Activated gamma-delta T cell (primary cell): ENCODE data around the gene TSBP1.

Experiments
- DNase-seq: peaks from one replicate; lab custom pipeline; 2025; lab: John Stamatoyannopoulos, UW
- total RNA-seq, 2 donors: gene quantifications; one replicate each; lab custom pipeline; 2026; lab: John Stamatoyannopoulos, UW

The TSBP1 gene
- 0 to 0.04 reads per million in 2 donors for total RNA-seq

DNA sequence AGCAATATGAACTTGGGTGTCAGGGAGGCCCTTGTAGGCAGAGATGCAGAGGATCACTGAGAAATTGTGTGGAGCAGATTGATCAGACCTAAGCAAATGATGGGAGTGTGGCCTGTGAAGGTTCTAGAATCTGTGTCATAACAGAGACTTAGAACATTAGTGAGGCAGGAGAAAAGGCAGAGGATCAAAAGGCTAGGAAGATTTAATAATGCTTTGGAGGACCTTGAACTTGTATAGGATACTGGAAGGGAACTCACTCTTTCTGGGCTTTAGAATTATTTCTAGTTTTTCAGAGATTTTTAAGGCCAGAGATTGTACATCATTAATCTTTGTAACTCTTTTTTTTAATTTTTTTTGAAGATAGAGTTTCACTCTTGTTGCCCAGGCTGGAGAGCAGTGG, at the start of gene TSBP1:
Gene TSBP1, minus strand, starts transcription at position 101 of the 400 bp plus-strand sequence. CDS start 197 bp downstream, outside the sequence.
- DNase-seq = no peak

DNA sequence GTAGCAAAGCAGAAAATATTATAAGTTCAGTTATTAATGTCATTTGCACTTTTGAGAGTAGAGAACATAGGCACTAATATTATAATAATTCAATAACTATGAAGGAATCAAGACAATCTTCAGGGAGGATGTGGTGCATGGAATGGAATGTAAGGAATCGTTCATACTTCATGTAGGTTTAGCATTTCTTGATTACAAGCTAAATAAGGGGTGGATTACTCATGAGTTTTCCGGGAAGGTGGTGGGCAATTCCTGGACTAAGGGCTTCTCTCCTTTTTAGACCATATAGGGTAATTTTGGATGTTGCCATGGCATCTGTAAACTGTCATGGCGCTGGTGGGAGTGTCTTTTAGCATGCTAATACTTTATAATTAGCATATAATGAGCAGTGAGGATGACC, 44.3 kb upstream of the TSBP1 start:
- DNase-seq = no peak

DNA sequence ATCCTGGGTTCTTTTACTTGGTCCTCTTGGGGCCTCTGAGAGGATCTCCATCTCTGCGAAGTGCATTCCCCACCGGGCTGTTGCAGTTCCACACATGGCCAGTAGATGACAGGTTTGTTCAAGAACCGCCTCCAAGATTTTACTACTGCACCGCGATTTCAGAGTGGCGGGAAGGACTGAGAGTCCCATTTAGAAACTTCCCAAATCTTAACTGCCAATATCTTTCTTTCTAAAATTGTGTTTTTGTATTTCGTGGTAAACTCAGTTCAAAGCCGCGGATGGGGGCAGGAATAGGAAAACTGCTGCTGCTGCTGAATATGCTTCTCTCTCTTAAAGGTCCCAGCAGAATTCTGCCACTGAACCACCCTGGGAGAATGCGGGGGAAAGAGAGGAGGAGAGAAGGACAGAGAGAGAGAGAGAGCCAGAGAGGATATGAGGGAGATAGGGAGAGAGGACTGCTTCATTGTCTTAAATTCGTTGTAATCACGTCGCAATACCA, 43.9 kb upstream of the TSBP1 start:
- no peak for DNase-seq

DNA sequence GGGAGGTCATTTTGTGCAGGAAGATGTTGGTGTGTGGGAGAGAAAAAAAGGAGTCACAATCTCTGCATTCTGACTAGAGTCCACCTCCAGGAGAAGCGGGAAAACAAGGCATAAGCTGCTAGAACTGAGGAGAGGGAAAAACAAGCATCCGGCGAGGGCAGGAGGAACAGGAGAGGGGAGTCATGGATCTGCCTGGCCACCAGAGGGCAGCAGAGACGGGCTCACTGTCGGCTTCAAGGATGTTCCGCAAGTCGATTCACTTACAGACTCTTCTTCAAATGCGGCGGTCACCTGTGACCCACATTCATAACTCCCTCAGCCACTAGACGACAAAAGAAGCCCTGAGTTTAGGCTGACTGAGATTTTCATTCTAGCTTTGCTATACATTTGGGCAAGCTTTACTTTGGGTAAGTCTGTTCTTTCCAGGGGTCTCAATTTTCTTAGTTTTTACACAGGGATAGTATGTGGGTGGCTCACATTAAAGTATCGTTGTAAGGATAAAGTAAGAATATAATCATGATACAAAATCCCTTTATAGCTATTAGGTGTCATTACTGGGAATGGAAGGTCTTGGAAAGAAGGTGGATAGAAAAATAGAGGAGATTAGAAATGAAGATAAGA, 41.8 kb upstream of the TSBP1 start:
- DNase-seq = peak; percentile 34

- no peak for DNase-seq
Measured at GRCh38 chr6:32411566-32412327, 40.0 kb upstream of the TSBP1 start.

DNA sequence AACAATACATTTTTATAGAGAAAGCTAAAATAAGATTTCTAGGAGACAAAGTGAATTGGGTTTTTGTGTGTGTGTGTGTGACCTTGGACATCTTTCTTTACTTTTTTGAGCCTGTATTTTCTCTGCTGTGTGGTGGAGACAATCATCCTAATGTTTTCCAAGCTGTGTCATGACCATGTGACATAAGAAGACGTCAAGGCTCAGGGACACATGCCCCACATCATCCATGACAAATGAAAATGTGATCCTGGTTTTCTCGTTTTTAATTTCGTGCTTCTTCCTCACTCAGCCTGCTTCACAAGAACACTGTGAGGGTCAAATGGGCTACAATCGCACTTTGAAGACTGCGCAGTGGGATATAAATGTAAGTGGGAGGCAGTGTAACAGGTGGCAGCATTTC, 39.2 kb upstream of the TSBP1 start:
- DNase-seq = no peak

- DNase-seq = no peak
Measured at GRCh38 chr6:32406857-32407256, 35.2 kb upstream of the TSBP1 start, which contains the start of gene BTNL2. Gene BTNL2, minus strand, starts transcription at chr6:32407181. Its CDS starts 58 bp downstream, at chr6:32407123.

DNA sequence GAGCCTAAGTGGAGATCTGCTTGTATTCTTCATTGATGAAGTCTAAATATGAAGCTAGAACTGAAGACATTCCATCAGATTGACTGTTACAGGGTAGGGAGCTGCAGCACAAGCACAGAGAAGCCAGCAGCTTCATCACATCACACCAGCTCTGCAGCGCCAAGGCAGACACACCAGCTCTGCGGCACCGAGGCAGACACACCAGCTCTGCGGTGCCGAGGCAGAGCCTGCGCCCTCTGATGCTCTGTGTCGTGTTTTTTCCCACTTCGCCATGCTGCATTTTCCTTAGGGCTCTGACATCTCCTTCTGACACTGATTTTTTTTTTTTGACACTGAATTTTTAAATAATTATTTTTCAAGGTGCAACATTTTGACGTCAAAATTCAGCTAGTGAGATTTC, 34.5 kb upstream of the TSBP1 start:
- no peak for DNase-seq

GRCh38 chr6:32405656-32406055, 34.0 kb upstream of the TSBP1 start:
- DNase-seq = no peak

DNA sequence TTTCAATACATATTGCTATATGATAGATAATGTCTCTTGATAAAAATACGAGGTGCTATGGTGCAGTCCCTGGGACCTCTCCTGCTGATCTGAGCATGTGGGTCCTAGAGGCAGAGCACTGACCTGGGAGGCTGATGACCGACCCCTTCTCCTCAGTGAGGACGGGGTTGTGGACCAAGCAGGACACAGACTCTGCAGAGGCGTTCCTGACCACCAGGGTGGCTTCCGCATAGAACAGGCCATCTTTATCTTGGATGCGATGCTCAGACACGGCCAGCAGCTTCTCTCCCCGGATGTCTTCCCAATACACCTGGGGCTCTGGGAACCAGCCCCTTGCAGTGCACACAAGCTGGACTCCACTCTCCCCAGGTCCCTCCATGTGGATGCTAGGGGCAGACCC, 31.1 kb upstream of the TSBP1 start:
- no peak for DNase-seq

DNA sequence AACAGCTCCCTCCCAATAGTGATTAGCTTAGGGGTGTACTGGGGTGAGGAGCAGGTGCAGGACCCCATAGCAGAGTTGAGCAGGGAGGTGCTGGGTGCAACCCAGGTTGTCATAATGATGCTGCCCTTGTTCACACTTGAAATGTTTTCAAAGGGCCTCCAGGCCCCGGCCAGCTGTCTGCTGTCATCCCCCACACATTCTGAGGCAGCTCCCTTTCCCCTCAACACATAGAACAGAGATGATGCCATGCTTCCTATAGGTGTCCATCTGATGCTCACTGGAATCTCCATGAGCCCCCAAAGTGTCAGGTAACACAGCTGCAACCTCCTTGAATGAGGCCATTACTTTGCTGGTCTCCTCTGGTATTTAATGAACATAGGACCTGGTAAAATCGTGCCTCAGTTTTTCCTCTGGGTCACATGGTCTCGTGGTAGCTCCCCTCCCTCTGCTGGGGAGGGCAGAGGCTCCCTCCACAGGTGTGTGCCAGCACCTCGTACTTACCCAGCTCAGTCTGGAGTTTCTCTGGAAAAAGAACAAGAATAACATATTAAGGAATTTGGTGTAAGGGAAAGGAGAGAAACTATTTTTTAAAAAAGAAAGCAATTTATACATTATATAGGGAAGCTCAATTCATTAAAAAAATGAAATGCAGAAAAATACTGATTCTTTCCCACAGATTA, 29.7 kb upstream of the TSBP1 start:
- DNase-seq = no peak

- DNase-seq = no peak
Measured at GRCh38 chr6:32397252-32397920, 25.7 kb upstream of the TSBP1 start.

GRCh38 chr6:32396028-32396427, 24.3 kb upstream of the TSBP1 start:
- DNase-seq = no peak

DNA sequence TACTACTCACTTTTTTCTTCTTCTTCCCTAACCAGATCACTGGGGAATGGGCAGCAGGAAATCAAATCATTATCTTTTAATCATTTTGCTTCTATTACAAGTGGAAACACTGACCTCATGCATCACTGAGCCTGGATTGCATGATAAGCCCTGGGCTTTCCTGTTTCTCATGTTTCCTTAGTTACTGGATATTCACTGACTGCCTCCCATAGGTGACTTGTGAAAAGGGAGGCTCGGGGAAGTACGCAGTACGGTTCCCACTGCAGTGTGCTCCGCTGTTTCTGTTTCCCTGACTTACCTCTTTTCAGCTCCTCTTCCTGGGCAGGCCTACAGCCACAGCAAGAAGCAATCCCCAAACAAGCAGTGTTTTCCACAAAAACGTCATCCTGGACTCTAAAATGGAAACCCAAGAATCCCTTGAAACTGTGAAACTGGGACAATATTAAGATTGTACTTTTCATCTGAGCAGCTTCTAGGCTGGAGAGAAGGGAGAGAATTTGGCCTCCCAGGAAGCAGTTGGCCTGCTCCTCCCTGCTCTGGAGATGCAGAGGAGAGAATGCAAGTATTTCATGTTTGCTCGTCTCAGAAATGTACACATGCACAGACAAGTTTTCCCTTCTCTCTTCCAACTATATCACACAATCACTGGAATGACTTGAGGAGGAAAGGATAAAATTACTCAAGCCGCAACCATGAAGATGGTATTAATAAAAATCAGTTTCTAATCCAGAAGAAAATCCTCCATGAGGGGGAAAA, 22.1 kb upstream of the TSBP1 start:
- no peak for DNase-seq

DNA sequence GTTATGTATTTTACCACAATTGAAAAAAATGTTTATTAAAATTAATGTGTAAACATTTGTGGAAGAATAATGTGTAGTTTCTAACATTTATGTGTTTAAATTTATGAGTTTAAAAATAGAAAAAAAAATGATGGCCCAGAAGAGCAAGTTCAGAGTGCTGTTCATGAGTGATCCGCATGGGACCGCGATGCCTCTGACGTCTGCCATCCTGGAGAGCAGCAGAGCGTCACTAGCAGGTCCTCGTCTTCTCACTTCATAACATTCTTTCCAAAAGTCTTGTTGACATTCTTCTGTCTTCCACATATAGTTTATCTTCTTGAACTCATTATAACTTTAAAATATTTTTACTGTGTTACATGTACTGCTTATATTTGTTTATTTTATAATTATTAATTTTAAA, 19.8 kb upstream of the TSBP1 start:
- DNase-seq = no peak

DNA sequence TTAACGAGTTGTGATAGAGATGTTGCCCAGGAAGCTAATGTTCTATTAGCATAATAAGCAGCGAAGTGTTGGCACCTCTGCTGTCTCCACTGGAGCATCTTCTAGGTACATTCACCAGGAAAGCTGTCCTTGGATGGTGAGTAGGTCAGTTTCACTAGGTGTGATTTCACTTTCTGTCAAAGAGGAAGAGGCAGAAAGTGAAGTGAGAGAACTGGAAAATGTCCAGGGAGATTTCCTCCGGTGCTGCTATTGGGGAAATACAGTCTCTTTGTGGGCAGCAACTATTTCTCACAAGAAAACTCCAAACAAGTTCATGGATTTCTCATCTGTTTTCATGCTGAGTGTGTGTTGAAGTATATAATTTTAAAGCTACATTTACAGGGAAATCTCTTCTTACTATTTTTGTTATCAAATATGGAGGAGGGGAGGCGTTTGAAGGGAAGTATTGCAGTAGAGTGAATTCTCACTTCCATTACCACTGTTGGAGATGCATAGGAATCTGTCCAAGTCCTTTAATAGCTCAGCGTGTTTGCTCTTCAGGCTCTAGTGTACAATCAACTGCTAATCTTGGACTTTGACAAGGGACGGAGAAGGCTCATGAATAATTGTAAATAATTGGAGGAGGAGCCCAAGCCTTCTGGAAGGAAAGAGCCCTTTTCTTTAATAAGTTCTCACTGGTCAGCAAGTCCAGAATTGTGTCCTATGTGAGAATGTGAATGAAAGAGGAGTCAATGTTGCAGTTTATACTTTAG, 16.1 kb upstream of the TSBP1 start:
- DNase-seq = no peak

DNA sequence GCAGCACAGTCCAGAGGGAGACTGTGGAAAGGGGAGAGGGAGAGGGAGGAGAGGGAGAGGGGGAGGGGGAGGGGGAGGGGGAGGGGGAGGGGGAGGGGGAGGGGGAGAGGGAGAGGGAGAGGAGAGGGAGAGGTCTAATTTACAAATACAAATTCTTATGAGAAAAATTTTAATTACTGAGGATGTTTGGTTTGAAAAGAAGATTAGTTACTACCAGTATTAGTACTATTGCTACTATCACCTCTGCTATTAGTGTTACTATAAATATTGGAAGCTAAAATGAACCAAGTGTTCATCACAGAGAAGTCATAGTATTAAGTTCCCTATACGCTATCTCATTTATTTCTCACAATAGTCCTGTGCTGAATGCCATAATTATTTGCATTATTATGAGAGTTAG, 14.3 kb upstream of the TSBP1 start:
- DNase-seq = no peak

GRCh38 chr6:32382757-32383420, 11.2 kb upstream of the TSBP1 start:
- DNase-seq = no peak

GRCh38 chr6:32379545-32379944, 7.8 kb upstream of the TSBP1 start:
- DNase-seq = no peak
